Vagina (tissue), 2 donors: ENCODE data around the gene DES. TPM values are rescaled to one million over a fixed set of nuclear protein-coding genes. Genes with fewer than 3 reads are reported as not detected.

Source experiments
- DNase-seq, 2 donors: peaks; one replicate each; pipeline ENCODE4 v3.0.0-alpha.2; 2017; ENCODE audit errors: extremely low spot score in 2 of 2
- H3K27ac ChIP-seq: fragments of 200-600 bp; sonication (generic); one replicate; pipeline ENCODE4 v1.5.1; 2019
- H3K27me3 ChIP-seq: fragments of 200-600 bp; sonication (generic); one replicate; pipeline ENCODE4 v1.5.1; 2019
- H3K36me3 ChIP-seq, 2 donors: fragments of 200-600 bp; sonication (generic); one replicate each; pipeline ENCODE4 v1.5.1; 2017 to 2019
- H3K4me1 ChIP-seq: fragments of 200-600 bp; sonication (generic); one replicate; pipeline ENCODE4 v1.5.1; 2019
- H3K4me3 ChIP-seq, 2 donors: fragments of 200-600 bp; sonication (generic); 1 replicate in 1 of 2; 2 replicates in 1 of 2; pipeline ENCODE4 v1.5.1; 2016 to 2019
- H3K9me3 ChIP-seq: fragments of 200-600 bp; sonication (generic); one replicate; pipeline ENCODE4 v1.5.1; 2019
- POLR2A ChIP-seq, 2 donors: fragments of 450-650 bp; IDR thresholded peaks; one replicate each; pipeline ENCODE4 v1.6.1; 2017; ENCODE audit warnings: antibody characterized with exemption in 2 of 2, mild to moderate bottlenecking in 2 of 2, moderate library complexity in 2 of 2
- POLR2AphosphoS5 ChIP-seq, 2 donors: sonication (generic); formaldehyde crosslinking; IDR thresholded peaks; one replicate each; pipeline ENCODE4 v1.9.0; 2017; ENCODE audit warnings: antibody characterized with exemption in 2 of 2, mild to moderate bottlenecking in 2 of 2, low read depth in 1 of 2; ENCODE audit not compliant: insufficient read depth in 1 of 2
- intact Hi-C: fragments of 100-400 bp; cut with DNase I; formaldehyde crosslinking; loops from one replicate; pipeline ENCODE4 v1.15.1; 2023
- total RNA-seq: library from RNA; depleted of rRNA; stranded (reverse); fragments of >200 nt; gene quantifications from one replicate; pipeline ENCODE4 v1.2.3, GENCODE V29; 2016
- TF ChIP-seq, protein P1 (sequence below), 3 experiments: fragments of 450-650 bp in 2 of 3; fragments of 200-600 bp in 1 of 3; sonication (generic) in 1 of 3; IDR thresholded peaks; one replicate each; pipeline ENCODE4 v1.5.1; 2017 to 2019; ENCODE audit warnings: antibody characterized with exemption in 3 of 3, mild to moderate bottlenecking in 2 of 3, moderate library complexity in 2 of 3

Gene DES
- total RNA-seq, 1 donor from 2014 or later = 883 TPM

DNA sequence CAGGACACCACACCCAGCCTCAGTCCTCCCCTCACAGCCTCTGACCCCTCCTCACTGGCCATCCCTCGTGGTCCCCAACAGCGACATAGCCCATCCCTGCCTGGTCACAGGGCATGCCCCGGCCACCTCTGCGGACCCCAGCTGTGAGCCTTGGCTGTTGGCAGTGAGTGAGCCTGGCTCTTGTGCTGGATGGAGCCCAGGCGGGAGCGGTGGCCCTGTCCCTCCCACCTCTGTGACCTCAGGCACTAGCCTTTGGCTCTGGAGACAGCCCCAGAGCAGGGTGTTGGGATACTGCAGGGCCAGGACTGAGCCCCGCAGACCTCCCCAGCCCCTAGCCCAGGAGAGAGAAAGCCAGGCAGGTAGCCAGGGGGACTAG is 7.9 kb downstream of the DES start:
- no peak overlapping the region for H3K4me3 ChIP-seq
- intact Hi-C loops = no loop called here
- TF ChIP-seq POLR2AphosphoS5 (IDR thresholded peaks at IDR 0.05; ENCODE audit: insufficient read depth in 1 of 2, low read depth in 1 of 2) (peak in 1 of 2 donors; percentile 51), POLR2A (IDR thresholded peaks at IDR 0.05) (no peak)

DNA sequence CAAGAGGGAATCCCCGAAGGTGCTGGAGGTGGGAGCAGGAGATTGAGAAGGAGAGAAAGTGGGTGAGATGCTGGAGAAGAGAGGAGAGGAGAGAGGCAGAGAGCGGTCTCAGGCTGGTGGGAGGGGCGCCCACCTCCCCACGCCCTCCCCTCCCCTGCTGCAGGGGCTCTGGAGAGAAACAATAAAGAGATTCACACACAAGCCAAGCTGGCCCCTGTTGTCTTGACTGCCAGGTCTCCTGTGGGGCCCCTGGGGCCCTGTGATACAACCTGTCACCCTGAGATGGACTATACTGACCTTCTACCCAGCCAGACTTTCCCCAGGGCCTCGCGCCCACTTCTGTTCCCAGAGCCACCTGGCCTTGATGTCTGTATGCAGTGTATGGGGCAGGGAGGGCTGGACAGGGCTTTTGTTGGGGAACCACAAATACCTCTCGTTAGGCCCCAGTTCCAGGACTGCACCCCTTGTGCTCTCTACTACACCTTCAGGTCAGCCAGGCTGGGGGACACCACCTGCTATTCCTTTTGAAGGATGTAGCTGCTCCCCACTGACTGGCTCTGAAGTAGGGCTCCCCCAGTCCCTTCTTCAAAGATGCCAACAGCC is 8.5 kb downstream of the DES start:
- Histone ChIP-seq H3K4me1 (no peaks in the 10 kb centered on the region), H3K27ac (no peak overlapping the region), H3K4me3 (no peak overlapping the region), H3K9me3 (no peaks in the 10 kb centered on the region), H3K36me3 (no peaks in the 10 kb centered on the region), H3K27me3 (no peaks in the 10 kb centered on the region)
- DNase-seq = no peak
- TF ChIP-seq POLR2A (IDR thresholded peaks at IDR 0.05) = no peak
- no peak for TF ChIP-seq POLR2AphosphoS5 (IDR thresholded peaks at IDR 0.05; ENCODE audit: insufficient read depth in 1 of 2, low read depth in 1 of 2)
- TF ChIP-seq, protein P1, sequence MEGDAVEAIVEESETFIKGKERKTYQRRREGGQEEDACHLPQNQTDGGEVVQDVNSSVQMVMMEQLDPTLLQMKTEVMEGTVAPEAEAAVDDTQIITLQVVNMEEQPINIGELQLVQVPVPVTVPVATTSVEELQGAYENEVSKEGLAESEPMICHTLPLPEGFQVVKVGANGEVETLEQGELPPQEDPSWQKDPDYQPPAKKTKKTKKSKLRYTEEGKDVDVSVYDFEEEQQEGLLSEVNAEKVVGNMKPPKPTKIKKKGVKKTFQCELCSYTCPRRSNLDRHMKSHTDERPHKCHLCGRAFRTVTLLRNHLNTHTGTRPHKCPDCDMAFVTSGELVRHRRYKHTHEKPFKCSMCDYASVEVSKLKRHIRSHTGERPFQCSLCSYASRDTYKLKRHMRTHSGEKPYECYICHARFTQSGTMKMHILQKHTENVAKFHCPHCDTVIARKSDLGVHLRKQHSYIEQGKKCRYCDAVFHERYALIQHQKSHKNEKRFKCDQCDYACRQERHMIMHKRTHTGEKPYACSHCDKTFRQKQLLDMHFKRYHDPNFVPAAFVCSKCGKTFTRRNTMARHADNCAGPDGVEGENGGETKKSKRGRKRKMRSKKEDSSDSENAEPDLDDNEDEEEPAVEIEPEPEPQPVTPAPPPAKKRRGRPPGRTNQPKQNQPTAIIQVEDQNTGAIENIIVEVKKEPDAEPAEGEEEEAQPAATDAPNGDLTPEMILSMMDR (IDR thresholded peaks at IDR 0.05) = no peak
- intact Hi-C loops = no loop called here

More for the DNA sequence above, 7.9 kb downstream of the DES start:
- Histone ChIP-seq H3K9me3 (no peaks in the 10 kb centered on the region), H3K4me1 (no peaks in the 10 kb centered on the region), H3K27me3 (no peaks in the 10 kb centered on the region), H3K36me3 (no peaks in the 10 kb centered on the region), H3K27ac (no peak overlapping the region)
- no peak for DNase-seq

DNA sequence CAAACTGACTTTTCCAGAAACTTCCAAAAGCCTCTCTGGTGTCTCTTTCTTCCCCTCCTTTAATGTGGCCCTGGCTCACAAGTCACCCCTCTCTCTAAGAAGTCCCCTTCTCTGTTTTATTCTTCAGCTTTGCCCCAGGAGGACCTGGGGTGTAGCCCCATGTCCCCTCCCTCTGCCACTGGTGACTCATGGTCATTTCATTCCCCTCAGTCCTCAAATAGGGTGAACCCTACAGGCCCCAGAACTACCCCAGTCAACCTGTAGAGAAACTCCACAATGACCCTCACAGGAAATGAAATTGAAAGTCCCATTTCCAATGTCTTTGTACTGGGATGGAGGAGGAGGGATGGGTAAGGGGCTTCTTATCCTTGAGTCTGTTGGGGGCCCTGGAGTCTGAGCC is 10.3 kb downstream of the DES start:
- H3K27ac ChIP-seq = no peak overlapping the region
- intact Hi-C loops = no loop called here
- H3K4me1 ChIP-seq = no peaks in the 10 kb centered on the region

DNA sequence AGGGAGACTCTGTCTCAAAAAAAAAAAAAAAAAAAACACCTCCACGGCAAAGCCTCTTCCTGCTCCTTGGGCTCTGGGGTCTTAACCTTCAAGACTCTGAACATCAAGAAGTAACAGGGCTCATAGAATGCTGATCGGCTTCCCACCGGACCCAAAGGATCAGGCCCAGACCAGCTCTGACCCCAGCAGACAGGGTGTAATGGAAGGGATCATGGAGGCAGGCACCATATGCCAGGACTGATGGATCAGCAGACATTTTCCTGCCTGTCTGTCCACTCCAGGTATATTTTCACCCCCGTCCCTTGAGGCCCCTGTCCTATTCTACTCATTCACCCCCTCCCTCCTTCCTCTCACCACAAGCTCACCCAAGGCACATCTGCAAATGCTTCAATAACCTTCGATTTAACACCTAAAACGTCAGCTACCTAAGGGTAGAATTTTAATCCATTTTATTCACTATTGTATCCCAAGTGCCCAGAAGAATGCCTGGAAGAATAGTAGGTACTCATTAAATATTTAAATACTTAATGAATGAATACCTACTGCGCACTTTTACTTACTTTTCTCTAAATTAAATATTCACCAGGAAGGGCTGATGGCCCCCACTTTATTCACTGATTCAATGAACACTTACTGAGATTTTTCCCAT is 11.9 kb downstream of the DES start:
- H3K4me1 ChIP-seq = peaks cover 7% of the 10 kb centered on the region
- no peak overlapping the region for H3K4me3 ChIP-seq
- no peaks in the 10 kb centered on the region for H3K36me3 ChIP-seq
- H3K27ac ChIP-seq = peak overlapping the region; percentile 1
- DNase-seq = no peak
- intact Hi-C loops = no loop called here
- TF ChIP-seq, protein P1 (IDR thresholded peaks at IDR 0.05) = no peak
- TF ChIP-seq POLR2AphosphoS5 (IDR thresholded peaks at IDR 0.05; ENCODE audit: insufficient read depth in 1 of 2, low read depth in 1 of 2) = no peak
- no peak for TF ChIP-seq POLR2A (IDR thresholded peaks at IDR 0.05)
- H3K27me3 ChIP-seq = peaks cover 2% of the 10 kb centered on the region
- no peaks in the 10 kb centered on the region for H3K9me3 ChIP-seq

More for the DNA sequence above, 10.3 kb downstream of the DES start:
- H3K4me3 ChIP-seq = no peak overlapping the region
- H3K36me3 ChIP-seq = no peaks in the 10 kb centered on the region
- DNase-seq = no peak
- TF ChIP-seq POLR2AphosphoS5 (IDR thresholded peaks at IDR 0.05; ENCODE audit: insufficient read depth in 1 of 2, low read depth in 1 of 2) (no peak), POLR2A (IDR thresholded peaks at IDR 0.05) (no peak)
- TF ChIP-seq, protein P1 (IDR thresholded peaks at IDR 0.05) = no peak
- H3K9me3 ChIP-seq = no peaks in the 10 kb centered on the region
- no peaks in the 10 kb centered on the region for H3K27me3 ChIP-seq

DNA sequence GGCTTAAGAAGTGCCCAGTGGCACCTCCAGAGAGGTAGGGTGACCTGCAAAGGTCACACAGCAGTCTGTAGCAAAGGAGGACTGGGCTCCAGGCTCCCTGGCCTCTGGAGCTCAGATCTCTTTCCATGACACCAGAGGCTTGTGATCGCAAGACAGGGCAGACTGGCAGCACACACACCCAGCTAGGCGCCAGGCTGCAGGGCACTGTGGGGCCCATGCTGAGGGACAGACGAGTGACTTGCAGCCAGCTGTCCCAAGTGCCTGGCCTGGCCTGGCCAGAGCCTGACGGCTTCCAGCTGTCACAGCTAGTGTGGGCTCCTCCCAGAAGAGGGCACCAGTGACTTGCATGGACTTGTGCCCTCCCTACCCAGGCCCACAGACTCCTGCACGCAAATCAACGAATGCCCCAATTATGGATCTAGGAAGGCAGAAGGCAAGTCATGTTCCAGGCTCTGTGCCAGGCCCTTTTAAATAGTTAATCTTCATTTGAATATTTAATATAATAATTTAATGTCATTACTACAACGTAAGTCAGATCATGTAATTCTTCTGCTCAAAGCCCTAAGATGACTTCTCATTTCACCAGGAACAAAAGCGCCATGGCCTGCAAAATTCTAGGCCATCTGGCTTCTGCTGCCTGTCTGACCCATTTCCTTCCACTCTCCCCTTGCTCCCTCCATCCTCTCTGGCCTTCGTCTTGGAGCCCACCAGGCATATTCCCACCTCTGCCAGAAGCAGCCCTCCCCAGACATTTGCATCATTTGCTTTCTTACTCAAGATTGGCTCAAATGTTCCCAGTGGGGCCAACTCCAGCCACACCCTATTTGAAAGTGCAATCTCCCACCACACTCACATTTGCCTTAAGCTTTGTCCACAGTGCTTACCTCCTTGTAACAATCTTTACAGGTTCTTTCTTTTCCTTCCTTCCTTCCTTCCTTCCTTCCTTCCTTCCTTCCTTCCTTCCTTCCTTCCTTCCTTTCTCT is 12.7 kb downstream of the DES start:
- H3K27me3 ChIP-seq = peaks cover 6% of the 10 kb centered on the region
- H3K4me3 ChIP-seq = no peak overlapping the region
- peak overlapping the region; percentile 1 for H3K27ac ChIP-seq
- DNase-seq = no peak
- H3K9me3 ChIP-seq = no peaks in the 10 kb centered on the region
- no peak for TF ChIP-seq POLR2A (IDR thresholded peaks at IDR 0.05)
- TF ChIP-seq, protein P1 (IDR thresholded peaks at IDR 0.05) = no peak
- TF ChIP-seq POLR2AphosphoS5 (IDR thresholded peaks at IDR 0.05; ENCODE audit: insufficient read depth in 1 of 2, low read depth in 1 of 2) = peak in 1 of 2 donors; percentile 63
- intact Hi-C loops = no loop called here
- peaks cover 11% of the 10 kb centered on the region for H3K4me1 ChIP-seq
- no peaks in the 10 kb centered on the region for H3K36me3 ChIP-seq
